ENCODE results near the gene SH3D21.

The SH3D21 gene

DNA sequence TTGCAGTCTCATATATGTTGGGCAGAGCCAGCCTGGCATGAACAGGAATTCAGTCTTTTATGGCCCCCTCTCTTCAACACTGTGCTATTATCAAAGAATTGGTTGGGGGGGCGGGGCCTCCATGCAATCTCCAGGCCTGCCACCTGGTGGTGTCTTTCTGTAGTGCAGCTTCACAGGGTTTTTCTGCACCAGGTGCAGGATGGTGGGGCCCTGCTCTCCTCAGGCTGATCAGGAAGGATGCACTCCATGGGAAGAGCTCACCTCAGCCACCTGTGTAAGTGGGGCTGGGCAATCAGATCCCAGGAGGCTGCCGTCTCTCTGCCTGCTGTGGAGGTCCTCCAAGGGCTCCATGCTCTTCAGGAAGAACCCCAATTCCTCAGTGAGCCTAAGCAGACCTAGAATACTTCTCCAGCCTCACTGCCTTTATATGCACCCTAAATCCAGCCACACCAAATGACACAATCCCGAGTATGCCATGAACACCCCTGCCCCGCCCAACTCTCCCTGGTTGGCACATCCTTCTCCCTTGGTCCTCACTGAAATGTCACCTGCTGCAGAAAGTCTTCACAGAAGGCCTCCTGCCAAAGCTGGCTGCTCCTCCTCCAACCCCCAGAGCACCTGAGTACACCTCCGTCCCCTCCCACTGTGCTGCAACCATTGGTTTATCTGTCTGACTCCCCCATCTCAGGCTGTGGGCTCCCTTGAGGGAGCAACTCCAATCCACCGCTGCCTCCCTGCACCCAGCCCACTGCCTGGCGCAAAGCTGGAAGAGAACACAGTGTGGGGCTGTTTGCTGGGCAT, 63.1 kb downstream of the SH3D21 start (continued):
- TF ChIP-seq, protein P1, sequence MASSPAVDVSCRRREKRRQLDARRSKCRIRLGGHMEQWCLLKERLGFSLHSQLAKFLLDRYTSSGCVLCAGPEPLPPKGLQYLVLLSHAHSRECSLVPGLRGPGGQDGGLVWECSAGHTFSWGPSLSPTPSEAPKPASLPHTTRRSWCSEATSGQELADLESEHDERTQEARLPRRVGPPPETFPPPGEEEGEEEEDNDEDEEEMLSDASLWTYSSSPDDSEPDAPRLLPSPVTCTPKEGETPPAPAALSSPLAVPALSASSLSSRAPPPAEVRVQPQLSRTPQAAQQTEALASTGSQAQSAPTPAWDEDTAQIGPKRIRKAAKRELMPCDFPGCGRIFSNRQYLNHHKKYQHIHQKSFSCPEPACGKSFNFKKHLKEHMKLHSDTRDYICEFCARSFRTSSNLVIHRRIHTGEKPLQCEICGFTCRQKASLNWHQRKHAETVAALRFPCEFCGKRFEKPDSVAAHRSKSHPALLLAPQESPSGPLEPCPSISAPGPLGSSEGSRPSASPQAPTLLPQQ (tag by site-specific recombination; IDR thresholded peaks at IDR 0.05) = peak; percentile 92
- TF ChIP-seq ZNF24 (tag by site-specific recombination; IDR thresholded peaks at IDR 0.05) (no peak), ZNF426 (tag by site-specific recombination; IDR thresholded peaks at IDR 0.05) (no peak), ZNF350 (tag by site-specific recombination; IDR thresholded peaks at IDR 0.05) (no peak), ZSCAN18 (tag by site-specific recombination; IDR thresholded peaks at IDR 0.05) (no peak), ZNF10 (tag by site-specific recombination; IDR thresholded peaks at IDR 0.05) (no peak), ZNF585B (tag by site-specific recombination; IDR thresholded peaks at IDR 0.05) (no peak), ZNF792 (tag by site-specific recombination; IDR thresholded peaks at IDR 0.05) (no peak), ZNF843 (tag by site-specific recombination; IDR thresholded peaks at IDR 0.05) (no peak), ZNF140 (tag by site-specific recombination; IDR thresholded peaks at IDR 0.05) (no peak), PRDM1 (tag by site-specific recombination; IDR thresholded peaks at IDR 0.05) (no peak), ZNF266 (tag by site-specific recombination; IDR thresholded peaks at IDR 0.05; ENCODE audit: low read depth) (no peak), ZNF513 (tag by site-specific recombination; IDR thresholded peaks at IDR 0.05) (no peak), ZNF280D (tag by site-specific recombination; IDR thresholded peaks at IDR 0.05) (no peak), PRDM10 (tag by site-specific recombination; IDR thresholded peaks at IDR 0.05) (0 out of 2 replicates have a peak, but pooled peaks have one; percentile 24), ZNF701 (tag by site-specific recombination; IDR thresholded peaks at IDR 0.05) (no peak), ELK4 (IDR thresholded peaks at IDR 0.05; ENCODE audit: borderline replicate concordance, low read depth, low read length) (no peak), ZNF112 (tag by site-specific recombination; IDR thresholded peaks at IDR 0.05) (no peak), KLF10 (tag by site-specific recombination; IDR thresholded peaks at IDR 0.05) (no peak)
- TF ChIP-seq, protein P2, sequence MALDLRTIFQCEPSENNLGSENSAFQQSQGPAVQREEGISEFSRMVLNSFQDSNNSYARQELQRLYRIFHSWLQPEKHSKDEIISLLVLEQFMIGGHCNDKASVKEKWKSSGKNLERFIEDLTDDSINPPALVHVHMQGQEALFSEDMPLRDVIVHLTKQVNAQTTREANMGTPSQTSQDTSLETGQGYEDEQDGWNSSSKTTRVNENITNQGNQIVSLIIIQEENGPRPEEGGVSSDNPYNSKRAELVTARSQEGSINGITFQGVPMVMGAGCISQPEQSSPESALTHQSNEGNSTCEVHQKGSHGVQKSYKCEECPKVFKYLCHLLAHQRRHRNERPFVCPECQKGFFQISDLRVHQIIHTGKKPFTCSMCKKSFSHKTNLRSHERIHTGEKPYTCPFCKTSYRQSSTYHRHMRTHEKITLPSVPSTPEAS (tag by site-specific recombination; IDR thresholded peaks at IDR 0.05) = no peak
- TF ChIP-seq, protein P3, sequence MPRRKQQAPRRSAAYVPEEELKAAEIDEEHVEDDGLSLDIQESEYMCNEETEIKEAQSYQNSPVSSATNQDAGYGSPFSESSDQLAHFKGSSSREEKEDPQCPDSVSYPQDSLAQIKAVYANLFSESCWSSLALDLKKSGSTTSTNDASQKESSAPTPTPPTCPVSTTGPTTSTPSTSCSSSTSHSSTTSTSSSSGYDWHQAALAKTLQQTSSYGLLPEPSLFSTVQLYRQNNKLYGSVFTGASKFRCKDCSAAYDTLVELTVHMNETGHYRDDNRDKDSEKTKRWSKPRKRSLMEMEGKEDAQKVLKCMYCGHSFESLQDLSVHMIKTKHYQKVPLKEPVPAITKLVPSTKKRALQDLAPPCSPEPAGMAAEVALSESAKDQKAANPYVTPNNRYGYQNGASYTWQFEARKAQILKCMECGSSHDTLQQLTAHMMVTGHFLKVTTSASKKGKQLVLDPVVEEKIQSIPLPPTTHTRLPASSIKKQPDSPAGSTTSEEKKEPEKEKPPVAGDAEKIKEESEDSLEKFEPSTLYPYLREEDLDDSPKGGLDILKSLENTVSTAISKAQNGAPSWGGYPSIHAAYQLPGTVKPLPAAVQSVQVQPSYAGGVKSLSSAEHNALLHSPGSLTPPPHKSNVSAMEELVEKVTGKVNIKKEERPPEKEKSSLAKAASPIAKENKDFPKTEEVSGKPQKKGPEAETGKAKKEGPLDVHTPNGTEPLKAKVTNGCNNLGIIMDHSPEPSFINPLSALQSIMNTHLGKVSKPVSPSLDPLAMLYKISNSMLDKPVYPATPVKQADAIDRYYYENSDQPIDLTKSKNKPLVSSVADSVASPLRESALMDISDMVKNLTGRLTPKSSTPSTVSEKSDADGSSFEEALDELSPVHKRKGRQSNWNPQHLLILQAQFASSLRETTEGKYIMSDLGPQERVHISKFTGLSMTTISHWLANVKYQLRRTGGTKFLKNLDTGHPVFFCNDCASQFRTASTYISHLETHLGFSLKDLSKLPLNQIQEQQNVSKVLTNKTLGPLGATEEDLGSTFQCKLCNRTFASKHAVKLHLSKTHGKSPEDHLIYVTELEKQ (tag by site-specific recombination; IDR thresholded peaks at IDR 0.05; ENCODE audit: borderline replicate concordance) = no peak

Measured in HEK293 (cell line).